HCT116 (cell line): ENCODE measurements around the gene CSGALNACT2.

Source experiments
- ATF3 ChIP-seq: IDR thresholded peaks from 2 replicates; pipeline ENCODE4 v1.6.1; 2012
- CEBPB ChIP-seq: IDR thresholded peaks from 2 replicates; pipeline ENCODE4 v1.6.1; 2012; ENCODE audit warnings: low read depth
- CTCF ChIP-seq, 3 experiments: fragments of 200-600 bp in 1 of 3; sonication (generic) in 1 of 3; IDR thresholded peaks in 2 of 3; conservative IDR thresholded peaks in 1 of 3; 2 replicates each; pipeline ENCODE4 v1.5.1; 2012 to 2017; ENCODE audit warnings: low read depth in 2 of 3, low read length in 2 of 3, antibody characterized with exemption in 1 of 3, borderline replicate concordance in 1 of 3, control low read depth in 1 of 3, mild to moderate bottlenecking in 1 of 3, mixed read lengths in 1 of 3, mixed run types in 1 of 3, moderate library complexity in 1 of 3; ENCODE audit not compliant: insufficient read depth in 1 of 3
- ELF1 ChIP-seq: IDR thresholded peaks from 2 replicates; pipeline ENCODE4 v1.6.1; 2012; ENCODE audit warnings: low read depth, borderline replicate concordance
- EZH2 ChIP-seq: fragments of 200-600 bp; sonication (generic); IDR thresholded peaks from 2 replicates; pipeline ENCODE4 v1.6.1; 2017; ENCODE audit warnings: antibody characterized with exemption, mixed run types
- JUND ChIP-seq: IDR thresholded peaks from 2 replicates; pipeline ENCODE4 v1.6.1; 2012
- POLR2A ChIP-seq: IDR thresholded peaks from 2 replicates; pipeline ENCODE4 v1.7.0; 2011; ENCODE audit warnings: borderline replicate concordance; ENCODE audit not compliant: insufficient read depth, insufficient read length; ENCODE audit errors: extremely low read depth
- POLR2AphosphoS5 ChIP-seq: IDR thresholded peaks from 2 replicates; pipeline ENCODE4 v1.6.1; 2011; ENCODE audit warnings: mild to moderate bottlenecking, low read depth, low read length, moderate library complexity
- RAD21 ChIP-seq: IDR thresholded peaks from 2 replicates; pipeline ENCODE4 v1.6.1; 2012; ENCODE audit warnings: low read depth, mild to moderate bottlenecking
- REST ChIP-seq: IDR thresholded peaks from 2 replicates; pipeline ENCODE4 v1.6.1; 2012; ENCODE audit warnings: low read depth
- ZFX ChIP-seq: fragments of 450-650 bp; IDR thresholded peaks from 2 replicates; pipeline ENCODE4 v1.6.1; 2017
- ZNF274 ChIP-seq: fragments of 200-500 bp; sonication (Bioruptor generic); IDR thresholded peaks from 2 replicates; pipeline ENCODE4 v1.6.1; 2014; ENCODE audit warnings: mild to moderate bottlenecking, low read depth, low read length, inconsistent platforms

- TF ChIP-seq CTCF (IDR thresholded peaks at IDR 0.05 in 2 of 3, conservative IDR thresholded peaks at IDR 0.05 in 1 of 3; ENCODE audit: borderline replicate concordance in 1 of 3, insufficient read depth in 1 of 3, low read depth in 2 of 3, low read length in 2 of 3): no peak
- TF ChIP-seq POLR2AphosphoS5: no peak
- no peak for TF ChIP-seq ZNF274
- no peak for TF ChIP-seq ELF1
- no peak for TF ChIP-seq JUND
- TF ChIP-seq CEBPB: no peak
- no peak for TF ChIP-seq ZFX
- no peak for TF ChIP-seq ATF3
- TF ChIP-seq EZH2: no peak
- TF ChIP-seq POLR2A: no peak
- no peak for TF ChIP-seq RAD21
- TF ChIP-seq REST: no peak
These were observed 17.0 kb downstream of the CSGALNACT2 start for GRCh38 chr10:43155221-43155620.
